ENCODE results near the gene FAM78A. TPM values are rescaled to one million over a fixed set of nuclear protein-coding genes. Genes with fewer than 3 reads are reported as not detected.

FAM78A gene
- total RNA-seq, 6 experiments from 2014 or later, result 0.11 to 0.83 (median 0.34) TPM

- Mint-ChIP-seq H3K4me3 (no peak overlapping the region), H3K9me3 (peaks cover 6% of the 10 kb centered on the region), H3K4me1 (ENCODE audit: low read depth) (peaks cover 13% of the 10 kb centered on the region), H3K27ac (peak overlapping the region; percentile 80), H3K27me3 (ENCODE audit: insufficient read depth) (peaks cover 2% of the 10 kb centered on the region), H3K36me3 (ENCODE audit: low read depth) (peaks cover 5% of the 10 kb centered on the region)
- no peak for DNase-seq
- TF ChIP-seq, protein P1, sequence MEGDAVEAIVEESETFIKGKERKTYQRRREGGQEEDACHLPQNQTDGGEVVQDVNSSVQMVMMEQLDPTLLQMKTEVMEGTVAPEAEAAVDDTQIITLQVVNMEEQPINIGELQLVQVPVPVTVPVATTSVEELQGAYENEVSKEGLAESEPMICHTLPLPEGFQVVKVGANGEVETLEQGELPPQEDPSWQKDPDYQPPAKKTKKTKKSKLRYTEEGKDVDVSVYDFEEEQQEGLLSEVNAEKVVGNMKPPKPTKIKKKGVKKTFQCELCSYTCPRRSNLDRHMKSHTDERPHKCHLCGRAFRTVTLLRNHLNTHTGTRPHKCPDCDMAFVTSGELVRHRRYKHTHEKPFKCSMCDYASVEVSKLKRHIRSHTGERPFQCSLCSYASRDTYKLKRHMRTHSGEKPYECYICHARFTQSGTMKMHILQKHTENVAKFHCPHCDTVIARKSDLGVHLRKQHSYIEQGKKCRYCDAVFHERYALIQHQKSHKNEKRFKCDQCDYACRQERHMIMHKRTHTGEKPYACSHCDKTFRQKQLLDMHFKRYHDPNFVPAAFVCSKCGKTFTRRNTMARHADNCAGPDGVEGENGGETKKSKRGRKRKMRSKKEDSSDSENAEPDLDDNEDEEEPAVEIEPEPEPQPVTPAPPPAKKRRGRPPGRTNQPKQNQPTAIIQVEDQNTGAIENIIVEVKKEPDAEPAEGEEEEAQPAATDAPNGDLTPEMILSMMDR (IDR thresholded peaks at IDR 0.05), result no peak
These were observed 37.8 kb downstream of the FAM78A start for GRCh38 chr9:131238402-131239021.

DNA sequence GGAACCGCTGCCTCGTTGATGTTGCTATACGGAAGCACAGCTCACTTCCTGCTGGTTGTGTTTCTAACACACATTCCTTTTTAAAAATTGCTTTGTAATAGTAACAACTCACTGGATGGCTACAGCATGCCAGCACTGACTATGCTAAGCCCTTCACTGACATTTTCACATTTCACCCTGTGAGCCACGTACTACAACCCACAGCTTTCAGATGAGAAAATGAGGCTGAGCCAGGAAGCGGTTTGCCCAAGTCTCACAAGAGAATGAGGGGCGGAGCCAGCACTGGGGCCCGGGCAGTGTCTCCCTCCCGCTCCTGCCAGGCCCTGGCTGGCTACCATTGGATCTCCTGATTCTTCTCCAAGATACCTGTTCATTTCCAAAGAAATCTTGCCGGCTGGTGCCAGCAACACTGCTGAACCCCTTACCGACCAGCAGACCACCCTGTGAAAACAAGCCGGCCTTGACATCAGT lies 38.3 kb downstream of the FAM78A start:
- peak; percentile 41 for DNase-seq
- H3K4me1 Mint-ChIP-seq (ENCODE audit: low read depth), result peaks cover 13% of the 10 kb centered on the region
- peaks cover 2% of the 10 kb centered on the region for H3K27me3 Mint-ChIP-seq (ENCODE audit: insufficient read depth)
- no peak overlapping the region for H3K4me3 Mint-ChIP-seq
- peaks cover 3% of the 10 kb centered on the region for H3K36me3 Mint-ChIP-seq (ENCODE audit: low read depth)
- TF ChIP-seq, protein P1 (IDR thresholded peaks at IDR 0.05), result no peak
- peak overlapping the region; percentile 80 for H3K27ac Mint-ChIP-seq
- peaks cover 3% of the 10 kb centered on the region for H3K9me3 Mint-ChIP-seq

- H3K4me1 Mint-ChIP-seq (ENCODE audit: low read depth), result peaks cover 13% of the 10 kb centered on the region
- H3K27ac Mint-ChIP-seq, result no peak overlapping the region
- H3K27me3 Mint-ChIP-seq (ENCODE audit: insufficient read depth), result peaks cover 2% of the 10 kb centered on the region
- H3K36me3 Mint-ChIP-seq (ENCODE audit: low read depth), result no peaks in the 10 kb centered on the region
- TF ChIP-seq, protein P1 (IDR thresholded peaks at IDR 0.05), result no peak
- H3K9me3 Mint-ChIP-seq, result no peaks in the 10 kb centered on the region
- no peak overlapping the region for H3K4me3 Mint-ChIP-seq
- no peak for DNase-seq
These were observed 39.0 kb downstream of the FAM78A start for GRCh38 chr9:131237291-131237690.

DNA sequence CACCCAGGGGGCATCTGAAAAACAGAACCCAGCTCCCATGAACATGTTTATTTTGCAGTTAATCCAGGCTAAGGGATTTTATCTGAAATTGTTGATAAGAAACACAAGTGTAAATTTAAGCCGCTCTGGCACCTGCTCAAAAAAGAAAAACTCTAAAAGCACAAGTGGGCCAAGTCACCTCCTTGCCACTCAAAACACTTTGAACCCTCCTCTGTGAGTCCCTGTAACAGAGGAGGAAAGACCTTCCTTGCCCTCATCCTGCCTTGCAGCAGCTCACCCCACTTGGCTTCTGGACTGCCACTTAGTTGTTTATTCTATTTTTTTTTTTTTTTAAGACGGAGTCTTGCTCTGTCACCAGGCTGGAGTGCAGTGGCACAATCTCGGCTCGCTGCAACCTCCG lies 39.5 kb downstream of the FAM78A start:
- no peak for DNase-seq
- peaks cover 13% of the 10 kb centered on the region for H3K4me1 Mint-ChIP-seq (ENCODE audit: low read depth)

GRCh38 chr9:131236161-131236560 lies 40.1 kb downstream of the FAM78A start:
- DNase-seq, result no peak
- no peaks in the 10 kb centered on the region; the same call in 1 of the 2 replicates for H3K27me3 Mint-ChIP-seq (ENCODE audit: insufficient read depth)
- peaks cover 13% of the 10 kb centered on the region for H3K4me1 Mint-ChIP-seq (ENCODE audit: low read depth)
- no peak overlapping the region for H3K4me3 Mint-ChIP-seq
- no peaks in the 10 kb centered on the region; the same call in 1 of the 2 replicates for H3K36me3 Mint-ChIP-seq (ENCODE audit: low read depth)
- TF ChIP-seq, protein P1 (IDR thresholded peaks at IDR 0.05), result no peak
- no peak overlapping the region for H3K27ac Mint-ChIP-seq
- no peaks in the 10 kb centered on the region for H3K9me3 Mint-ChIP-seq

More for the DNA sequence above, 39.5 kb downstream of the FAM78A start:
- Mint-ChIP-seq H3K27ac (no peak overlapping the region), H3K27me3 (ENCODE audit: insufficient read depth) (peaks cover 2% of the 10 kb centered on the region), H3K36me3 (ENCODE audit: low read depth) (no peaks in the 10 kb centered on the region; the same call in 1 of the 2 replicates), H3K9me3 (no peaks in the 10 kb centered on the region), H3K4me3 (no peak overlapping the region)
- TF ChIP-seq, protein P1 (IDR thresholded peaks at IDR 0.05), result no peak
